Uterus (tissue), 4 donors: ENCODE results near the gene FER. TPM values are rescaled to one million over a fixed set of nuclear protein-coding genes. Genes with fewer than 3 reads are reported as not detected.

ENCODE experiments used
- DNase-seq, 2 donors: peaks; one replicate each; pipeline ENCODE4 v3.0.0-alpha.2; 2019 to 2020
- H3K27ac ChIP-seq, 2 donors: fragments of 200-600 bp; sonication (generic); 1 replicate in 1 of 2; 2 replicates in 1 of 2; pipeline ENCODE4 v1.5.1; 2016 to 2018
- H3K27me3 ChIP-seq, 2 donors: fragments of 200-600 bp; sonication (generic); one replicate each; pipeline ENCODE4 v1.5.1; 2018 to 2019; ENCODE audit warnings: control low read depth in 1 of 2
- H3K36me3 ChIP-seq, 2 donors: fragments of 200-600 bp; sonication (generic); one replicate each; pipeline ENCODE4 v1.5.1; 2019; ENCODE audit warnings: control low read depth in 1 of 2
- H3K4me1 ChIP-seq, 2 donors: fragments of 200-600 bp; sonication (generic); one replicate each; pipeline ENCODE4 v1.5.1; 2018 to 2019; ENCODE audit warnings: control low read depth in 1 of 2
- H3K4me3 ChIP-seq, 2 donors: fragments of 200-600 bp; sonication (generic); 1 replicate in 1 of 2; 2 replicates in 1 of 2; pipeline ENCODE4 v1.5.1; 2018 to 2019; ENCODE audit warnings: mild to moderate bottlenecking in 1 of 2
- H3K9me3 ChIP-seq, 2 donors: fragments of 200-600 bp; sonication (generic); one replicate each; pipeline ENCODE4 v1.5.1; 2019; ENCODE audit warnings: control low read depth in 1 of 2
- POLR2A ChIP-seq, 2 donors: fragments of 450-650 bp; IDR thresholded peaks; one replicate each; pipeline ENCODE4 v1.6.1; 2016; ENCODE audit warnings: antibody characterized with exemption in 2 of 2, mild to moderate bottlenecking in 1 of 2, moderate library complexity in 1 of 2
- intact Hi-C: fragments of 100-400 bp; cut with DNase I; formaldehyde crosslinking; loops from one replicate; pipeline ENCODE4 v1.15.1; 2023; ENCODE audit warnings: low total_unique reads
- total RNA-seq, 4 donors: library from RNA; depleted of rRNA in 3 of 4; stranded (reverse); fragments of >200 nt in 3 of 4; gene quantifications; one replicate each; pipeline versions ENCODE4 v1.1.0 to v1.2.4, GENCODE V29; 2014 to 2023
- TF ChIP-seq, protein P1 (sequence below), 4 experiments: fragments of 200-600 bp in 2 of 4; fragments of 450-650 bp in 2 of 4; sonication (generic) in 2 of 4; IDR thresholded peaks; one replicate each; pipeline ENCODE4 v1.5.1; 2016 to 2019; ENCODE audit warnings: antibody characterized with exemption in 4 of 4, mild to moderate bottlenecking in 2 of 4, moderate library complexity in 1 of 4
- donor health status: DM: yes; HTN: yes; CAD: no.

Gene FER
- total RNA-seq, 4 donors from 2014 or later = 16.9 to 60.1 (median 38.0) TPM

- Histone ChIP-seq H3K9me3 (no peaks in the 10 kb centered on the region), H3K4me3 (no peak overlapping the region), H3K27me3 (no peaks in the 10 kb centered on the region), H3K36me3 (no peaks in the 10 kb centered on the region), H3K4me1 (no peaks in the 10 kb centered on the region), H3K27ac (no peak overlapping the region)
- no peak for DNase-seq
- intact Hi-C loops = no loop called here
- TF ChIP-seq POLR2A (IDR thresholded peaks at IDR 0.05) = no peak
- TF ChIP-seq, protein P1, sequence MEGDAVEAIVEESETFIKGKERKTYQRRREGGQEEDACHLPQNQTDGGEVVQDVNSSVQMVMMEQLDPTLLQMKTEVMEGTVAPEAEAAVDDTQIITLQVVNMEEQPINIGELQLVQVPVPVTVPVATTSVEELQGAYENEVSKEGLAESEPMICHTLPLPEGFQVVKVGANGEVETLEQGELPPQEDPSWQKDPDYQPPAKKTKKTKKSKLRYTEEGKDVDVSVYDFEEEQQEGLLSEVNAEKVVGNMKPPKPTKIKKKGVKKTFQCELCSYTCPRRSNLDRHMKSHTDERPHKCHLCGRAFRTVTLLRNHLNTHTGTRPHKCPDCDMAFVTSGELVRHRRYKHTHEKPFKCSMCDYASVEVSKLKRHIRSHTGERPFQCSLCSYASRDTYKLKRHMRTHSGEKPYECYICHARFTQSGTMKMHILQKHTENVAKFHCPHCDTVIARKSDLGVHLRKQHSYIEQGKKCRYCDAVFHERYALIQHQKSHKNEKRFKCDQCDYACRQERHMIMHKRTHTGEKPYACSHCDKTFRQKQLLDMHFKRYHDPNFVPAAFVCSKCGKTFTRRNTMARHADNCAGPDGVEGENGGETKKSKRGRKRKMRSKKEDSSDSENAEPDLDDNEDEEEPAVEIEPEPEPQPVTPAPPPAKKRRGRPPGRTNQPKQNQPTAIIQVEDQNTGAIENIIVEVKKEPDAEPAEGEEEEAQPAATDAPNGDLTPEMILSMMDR (IDR thresholded peaks at IDR 0.05) = no peak
Measured at GRCh38 chr5:108711898-108712297, 35.8 kb upstream of the FER start.

GRCh38 chr5:108715408-108715807, 32.3 kb upstream of the FER start:
- Histone ChIP-seq H3K27me3 (no peaks in the 10 kb centered on the region), H3K36me3 (no peaks in the 10 kb centered on the region), H3K9me3 (no peaks in the 10 kb centered on the region), H3K4me1 (no peaks in the 10 kb centered on the region), H3K4me3 (no peak overlapping the region), H3K27ac (no peak overlapping the region)
- intact Hi-C loops = no loop called here
- TF ChIP-seq, protein P1 (IDR thresholded peaks at IDR 0.05) = no peak
- TF ChIP-seq POLR2A (IDR thresholded peaks at IDR 0.05) = no peak
- no peak for DNase-seq

DNA sequence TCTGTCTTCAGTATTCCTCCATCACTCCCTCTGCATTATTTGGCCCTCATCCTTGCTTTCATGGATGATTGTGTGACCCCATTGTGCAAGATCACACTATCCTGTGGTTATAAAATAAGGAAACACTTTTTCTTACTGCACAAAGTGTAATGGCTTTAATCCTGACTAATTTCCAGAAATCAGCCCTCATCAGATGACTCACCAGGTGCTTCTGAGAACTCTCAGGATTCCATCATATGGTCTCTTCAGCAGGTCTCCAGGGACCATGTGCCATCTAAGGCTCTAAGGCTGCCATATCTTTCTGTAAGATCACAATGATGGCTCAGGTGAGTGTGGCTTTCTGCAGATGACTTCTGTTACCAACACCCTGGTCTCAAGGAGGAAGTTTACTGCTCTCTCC, 27.3 kb upstream of the FER start:
- intact Hi-C loops = no loop called here
- Histone ChIP-seq H3K27me3 (no peaks in the 10 kb centered on the region), H3K9me3 (no peaks in the 10 kb centered on the region), H3K4me1 (no peaks in the 10 kb centered on the region), H3K27ac (no peak overlapping the region), H3K36me3 (no peaks in the 10 kb centered on the region), H3K4me3 (no peak overlapping the region)
- DNase-seq = no peak
- TF ChIP-seq, protein P1 (IDR thresholded peaks at IDR 0.05) = no peak
- no peak for TF ChIP-seq POLR2A (IDR thresholded peaks at IDR 0.05)

DNA sequence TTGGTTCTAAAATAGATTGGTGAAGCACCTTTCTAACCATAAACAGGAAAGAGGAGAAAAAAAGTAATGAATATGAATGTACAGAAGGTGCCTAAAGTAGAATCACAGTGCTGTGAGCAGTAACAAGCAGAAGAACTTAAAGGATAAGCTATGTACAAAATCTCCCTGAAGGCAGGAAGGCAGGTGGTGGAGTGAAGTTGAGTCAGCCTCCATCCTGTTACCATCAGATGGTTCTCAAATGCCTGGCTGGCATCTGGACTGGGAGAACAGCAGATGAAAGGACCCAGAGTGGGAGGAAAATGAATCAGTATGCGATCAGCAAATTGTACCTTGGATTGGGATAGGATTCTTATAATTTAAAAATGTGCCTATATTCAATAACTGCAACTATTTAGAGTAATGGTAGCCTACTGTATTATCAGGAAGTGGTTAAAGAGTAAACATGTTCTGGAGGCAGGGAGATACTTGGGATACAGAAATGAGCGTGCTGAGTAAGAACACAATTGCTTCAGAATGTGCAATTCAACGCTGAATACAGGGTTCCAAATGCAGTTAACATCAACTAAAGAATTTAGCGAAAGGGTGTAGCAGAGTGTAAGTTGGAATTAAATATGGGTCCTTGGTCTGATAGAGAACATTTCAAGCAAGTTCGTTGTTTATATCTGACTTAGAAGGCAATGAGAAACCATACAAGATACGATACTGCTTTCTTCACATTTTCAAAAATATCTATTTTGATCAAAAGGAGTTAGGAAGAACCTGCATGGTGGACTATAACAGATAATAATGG, 21.1 kb upstream of the FER start:
- no peak for DNase-seq
- Histone ChIP-seq H3K9me3 (no peaks in the 10 kb centered on the region), H3K4me1 (no peaks in the 10 kb centered on the region), H3K4me3 (peak overlapping the region in 1 of 2 donors; percentile 84), H3K27me3 (no peaks in the 10 kb centered on the region), H3K27ac (peak overlapping the region; percentile 92 to 95), H3K36me3 (no peaks in the 10 kb centered on the region)
- intact Hi-C loops = no loop called here
- no peak for TF ChIP-seq POLR2A (IDR thresholded peaks at IDR 0.05)
- TF ChIP-seq, protein P1 (IDR thresholded peaks at IDR 0.05) = no peak

DNA sequence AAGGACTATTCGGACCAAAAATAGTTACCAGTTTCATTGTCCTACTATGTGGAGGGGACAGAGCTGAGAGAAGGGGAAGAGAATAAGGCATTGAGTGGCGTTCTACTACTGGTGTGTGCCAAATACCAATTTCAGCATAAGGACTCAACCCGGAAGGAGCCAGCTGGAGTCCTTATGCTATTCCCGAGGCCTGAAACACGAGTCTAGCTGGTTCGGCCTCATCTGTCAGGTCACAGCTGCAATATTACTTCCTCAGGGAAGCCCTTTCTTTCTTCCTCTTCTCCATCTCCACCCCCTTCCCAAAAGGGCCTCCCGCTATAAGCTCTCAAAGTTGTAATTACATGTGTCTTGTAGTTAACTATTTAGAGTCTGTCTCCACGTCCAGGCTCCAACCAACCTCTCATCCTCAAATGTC, 20.5 kb upstream of the FER start:
- H3K27me3 ChIP-seq = no peaks in the 10 kb centered on the region
- peak overlapping the region; percentile 92 to 95 for H3K27ac ChIP-seq
- H3K4me3 ChIP-seq = peak overlapping the region; percentile 84 to 87
- H3K4me1 ChIP-seq = no peaks in the 10 kb centered on the region
- no peaks in the 10 kb centered on the region for H3K36me3 ChIP-seq
- TF ChIP-seq, protein P1 (IDR thresholded peaks at IDR 0.05) = no peak
- no peak for TF ChIP-seq POLR2A (IDR thresholded peaks at IDR 0.05)
- intact Hi-C loops = no loop called here
- no peaks in the 10 kb centered on the region for H3K9me3 ChIP-seq
- DNase-seq = peak in 1 of 2 donors; percentile 17
